HG03060 (cell line): ENCODE data around the gene AKR1A1.
"Not testable (repeated sequence)": the region's sequence is repeated elsewhere in the genome, so short reads cannot be mapped to it uniquely, and the experiment has no call there.

Source experiments
- ATAC-seq: cut with Tn5 transposase; IDR thresholded peaks from one replicate; pipeline ENCODE4 v1.9.1; 2021; ENCODE audit warnings: low read depth, moderate number of reproducible peaks; ENCODE audit not compliant: unreplicated experiment

The AKR1A1 gene

DNA sequence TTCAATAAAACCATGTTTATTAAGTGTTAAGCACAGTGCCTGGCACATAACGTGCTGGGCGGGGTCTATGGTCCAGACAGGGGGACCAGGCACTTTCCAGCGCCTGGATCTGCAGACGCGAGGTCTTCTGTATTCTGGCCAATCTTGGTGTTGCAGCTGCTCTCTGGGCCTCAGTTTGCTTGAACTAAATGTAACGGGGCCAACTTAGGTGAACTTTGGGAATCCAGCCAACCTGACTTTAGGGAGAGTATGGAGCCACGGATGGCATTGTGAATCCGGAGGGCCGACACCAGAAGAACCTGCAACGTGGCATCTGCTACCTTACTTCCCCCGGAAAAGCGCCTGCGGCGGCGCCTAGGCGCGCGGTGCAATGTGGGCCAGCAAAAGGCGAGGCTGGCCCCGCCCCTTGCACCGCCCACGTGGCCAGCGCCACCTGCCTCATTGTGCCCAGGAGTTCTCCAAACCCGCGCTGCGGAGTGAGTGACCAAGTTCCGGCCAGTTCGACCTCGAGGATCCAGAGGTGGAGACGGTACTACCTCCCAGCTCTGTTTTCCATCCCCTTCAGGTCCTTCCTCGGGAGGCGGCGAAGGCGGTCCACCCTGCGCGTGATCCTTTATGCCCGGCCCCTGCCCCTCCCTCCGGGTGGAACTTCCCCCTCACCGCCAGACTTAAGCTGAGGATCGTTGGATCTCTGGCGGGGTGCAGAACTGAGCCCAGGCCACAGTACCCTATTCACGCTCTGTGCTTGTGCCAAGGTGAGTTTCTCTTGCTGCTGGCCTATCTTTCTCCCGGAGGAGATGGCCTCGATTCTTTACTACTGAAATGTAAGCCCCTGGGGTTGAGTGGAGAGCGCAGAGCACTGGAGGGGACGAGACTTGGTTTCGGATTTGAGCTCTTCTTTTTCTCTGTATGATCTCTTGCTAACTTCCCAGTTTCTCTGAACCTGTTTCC is at the start of gene AKR1A1:
Gene AKR1A1, plus strand, starts transcription at position 426 of the 951 bp plus-strand sequence. CDS start 10,969 bp downstream, outside the sequence.
- peak; percentile 53 for ATAC-seq

DNA sequence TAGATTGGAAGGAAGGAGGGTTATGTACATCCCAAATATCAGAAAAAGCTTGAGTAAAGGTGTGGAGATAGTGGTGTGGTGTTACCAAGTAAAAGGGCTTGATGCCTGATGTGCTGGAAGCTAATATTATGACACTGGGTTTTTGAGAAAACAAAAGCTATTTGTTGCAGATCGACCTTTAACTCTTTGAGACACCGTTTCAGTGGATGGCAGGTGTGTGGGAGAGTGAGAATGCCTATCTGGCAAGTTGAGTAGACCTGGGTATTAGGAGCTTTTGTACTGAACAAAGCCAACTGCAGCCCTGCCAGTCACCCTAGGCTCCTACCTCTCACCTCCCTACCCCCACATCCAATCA is 49.1 kb upstream of the AKR1A1 start:
- no peak for ATAC-seq

DNA sequence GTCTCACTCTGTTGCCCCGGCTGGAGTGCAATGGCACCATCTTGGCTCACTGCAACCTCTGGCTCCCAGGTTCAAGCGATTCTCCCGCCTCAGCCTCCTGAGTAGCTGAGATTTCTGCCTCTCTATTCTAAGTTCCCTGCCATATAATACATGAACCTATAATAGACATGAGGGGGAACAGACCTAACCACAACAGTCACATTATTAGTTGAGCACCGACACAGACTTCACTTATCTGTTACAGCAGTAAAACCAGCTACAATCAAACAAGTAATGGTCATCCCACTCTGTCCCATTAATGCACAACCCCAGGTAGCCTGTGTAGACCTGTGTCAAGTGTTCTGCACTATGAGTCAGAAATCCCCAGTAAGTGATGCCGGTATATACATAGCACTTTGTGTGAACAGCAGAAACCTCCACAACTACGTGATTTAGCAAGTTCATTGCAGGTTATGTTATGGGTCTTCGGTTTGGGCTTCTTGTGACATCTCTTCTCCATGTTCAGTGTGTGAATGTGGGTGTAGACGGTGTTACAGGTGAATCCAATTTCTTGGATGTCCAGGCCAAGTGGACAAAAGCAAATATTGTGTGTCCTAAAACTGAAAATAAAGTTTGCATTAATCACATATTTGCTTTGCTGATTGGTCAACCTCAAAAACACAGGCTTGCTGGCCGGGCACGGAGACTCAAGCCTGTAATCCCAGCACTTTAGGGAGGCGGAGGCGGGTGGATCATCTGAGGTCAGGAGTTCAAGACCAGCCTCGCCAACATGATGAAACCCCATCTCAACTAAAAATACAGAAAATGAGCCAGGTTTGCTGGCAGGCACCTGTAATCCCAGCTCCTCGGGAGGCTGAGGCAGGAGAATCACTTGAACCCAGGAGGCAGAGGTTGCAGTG is 46.9 kb upstream of the AKR1A1 start:
- no peak for ATAC-seq

DNA sequence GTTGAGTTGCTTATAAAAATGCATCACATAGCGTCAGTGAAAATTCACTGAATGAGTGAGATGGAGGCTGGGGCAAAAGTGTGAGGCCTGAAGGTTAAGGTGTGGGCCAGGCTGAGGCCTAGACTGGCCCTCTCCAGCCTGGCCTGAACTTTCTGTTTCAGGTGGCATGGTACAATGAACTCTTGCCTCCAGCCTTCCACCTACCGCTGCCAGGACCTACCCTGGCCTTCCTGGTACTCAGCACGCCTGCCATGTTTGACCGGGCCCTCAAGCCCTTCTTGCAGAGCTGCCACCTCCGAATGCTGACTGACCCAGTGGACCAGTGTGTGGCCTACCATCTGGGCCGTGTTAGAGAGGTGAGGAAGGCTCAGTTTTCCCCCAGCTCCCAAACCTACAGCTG is 43.4 kb upstream of the AKR1A1 start:
- ATAC-seq: no peak

DNA sequence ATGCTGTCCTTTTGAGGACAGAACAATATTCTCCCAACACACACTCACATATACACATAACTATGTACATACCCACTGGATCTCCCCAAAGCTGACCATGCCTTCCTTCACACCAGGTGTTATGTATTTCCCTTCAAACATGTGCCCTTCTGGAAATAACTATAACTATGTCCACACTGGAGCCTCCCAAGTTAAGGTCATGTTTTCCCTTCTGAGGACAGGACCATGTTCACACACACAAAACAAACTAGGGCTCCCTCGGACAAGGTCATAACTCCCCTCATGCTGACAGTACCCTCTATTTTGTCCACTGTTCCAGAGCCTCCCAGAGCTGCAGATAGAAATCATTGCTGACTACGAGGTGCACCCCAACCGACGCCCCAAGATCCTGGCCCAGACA is 42.7 kb upstream of the AKR1A1 start:
- ATAC-seq: no peak

DNA sequence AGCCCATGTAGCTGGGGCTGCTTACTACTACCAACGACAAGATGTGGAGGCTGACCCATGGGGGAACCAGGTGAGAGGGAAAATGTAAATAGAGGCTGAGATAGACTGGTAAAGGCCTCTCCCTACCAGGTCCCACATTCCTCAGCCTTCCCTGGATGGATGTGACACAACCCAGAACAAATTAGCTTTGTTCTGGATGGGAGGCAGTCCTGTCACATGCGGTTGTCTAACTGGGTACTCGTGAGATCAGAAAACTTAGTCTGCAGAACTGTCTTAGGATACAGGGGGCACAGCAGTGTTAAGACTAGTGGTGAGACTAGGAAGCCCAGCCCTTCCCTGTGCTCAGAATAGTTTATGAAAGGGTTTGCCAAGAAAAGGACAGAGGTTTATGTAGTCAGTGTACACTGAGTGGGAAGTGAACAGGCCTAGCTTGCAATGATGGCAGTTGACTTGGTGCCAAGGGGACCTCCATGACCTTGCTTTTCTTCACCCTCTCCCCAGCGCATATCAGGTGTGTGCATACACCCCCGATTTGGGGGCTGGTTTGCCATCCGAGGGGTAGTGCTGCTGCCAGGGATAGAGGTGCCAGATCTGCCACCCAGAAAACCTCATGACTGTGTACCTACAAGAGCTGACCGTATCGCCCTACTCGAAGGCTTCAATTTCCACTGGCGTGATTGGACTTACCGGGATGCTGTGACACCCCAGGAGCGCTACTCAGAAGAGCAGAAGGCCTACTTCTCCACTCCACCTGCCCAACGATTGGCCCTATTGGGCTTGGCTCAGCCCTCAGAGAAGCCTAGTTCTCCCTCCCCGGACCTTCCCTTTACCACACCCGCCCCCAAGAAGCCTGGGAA is 42.1 kb upstream of the AKR1A1 start:
- no peak for ATAC-seq

DNA sequence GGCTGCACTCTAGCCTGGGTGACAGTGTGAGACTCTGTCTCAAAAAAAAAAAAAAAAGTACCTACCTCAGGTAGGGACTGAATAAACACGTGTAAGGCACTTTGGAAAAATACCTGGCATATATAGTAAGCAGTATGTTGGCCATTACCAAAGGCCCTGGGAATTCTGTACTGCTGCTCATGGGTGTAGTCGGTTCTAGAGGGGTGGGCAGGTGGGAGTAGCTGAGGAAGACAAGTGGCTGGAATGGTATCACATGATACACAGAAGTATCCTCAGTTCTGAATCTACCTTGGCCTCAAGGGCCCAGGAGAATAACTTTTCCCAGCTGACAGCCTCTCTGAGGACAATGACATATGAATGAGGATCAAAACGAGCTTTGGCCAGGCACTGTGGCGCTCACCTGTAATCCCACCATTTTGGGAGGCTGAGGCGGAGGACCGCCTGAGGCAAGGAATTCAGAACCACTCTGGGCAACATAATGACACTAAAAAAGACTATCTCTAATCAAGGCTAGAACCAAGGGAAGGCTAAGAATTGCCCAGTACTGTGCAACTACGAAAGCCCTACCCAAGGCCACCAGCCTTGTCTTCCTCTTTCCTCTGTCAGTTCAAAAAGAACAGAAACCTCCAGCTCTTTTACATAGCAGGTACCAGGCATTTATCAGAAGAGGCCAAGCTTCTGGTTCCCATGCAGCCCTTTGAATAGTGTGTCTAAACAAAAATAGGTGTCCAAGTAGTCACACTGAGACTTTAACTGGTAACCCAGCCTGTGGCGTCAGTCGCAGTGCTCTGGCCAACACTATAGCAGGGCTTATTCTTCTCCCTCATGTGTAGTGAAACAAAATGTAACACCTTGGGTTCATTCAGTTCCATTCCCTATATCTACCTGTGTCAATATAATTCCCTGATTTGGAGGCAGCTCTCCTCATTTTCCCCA is 40.3 kb upstream of the AKR1A1 start:
- ATAC-seq: no peak

DNA sequence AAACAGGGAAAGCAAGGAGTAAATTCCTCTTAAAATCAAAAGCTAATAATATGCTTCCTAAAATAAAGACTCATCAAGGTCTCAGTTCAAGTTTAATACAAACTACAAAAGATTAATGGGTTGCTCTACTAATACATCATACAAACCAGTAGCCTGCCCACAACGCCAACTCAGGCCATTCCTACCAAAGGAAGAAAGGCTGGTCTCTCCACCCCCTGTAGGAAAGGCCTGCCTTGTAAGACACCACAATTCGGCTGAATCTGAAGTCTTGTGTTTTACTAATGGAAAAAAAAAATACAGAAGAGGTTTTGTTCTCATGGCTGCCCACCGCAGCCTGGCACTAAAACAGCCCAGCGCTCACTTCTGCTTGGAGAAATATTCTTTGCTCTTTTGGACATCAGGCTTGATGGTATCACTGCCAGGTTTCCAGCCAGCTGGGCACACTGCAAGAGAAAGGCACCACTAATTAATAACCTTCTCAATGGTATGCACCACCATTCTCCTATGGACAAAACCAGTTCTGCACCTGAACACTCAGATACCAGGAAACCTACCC is 39.6 kb upstream of the AKR1A1 start:
- ATAC-seq: no peak

DNA sequence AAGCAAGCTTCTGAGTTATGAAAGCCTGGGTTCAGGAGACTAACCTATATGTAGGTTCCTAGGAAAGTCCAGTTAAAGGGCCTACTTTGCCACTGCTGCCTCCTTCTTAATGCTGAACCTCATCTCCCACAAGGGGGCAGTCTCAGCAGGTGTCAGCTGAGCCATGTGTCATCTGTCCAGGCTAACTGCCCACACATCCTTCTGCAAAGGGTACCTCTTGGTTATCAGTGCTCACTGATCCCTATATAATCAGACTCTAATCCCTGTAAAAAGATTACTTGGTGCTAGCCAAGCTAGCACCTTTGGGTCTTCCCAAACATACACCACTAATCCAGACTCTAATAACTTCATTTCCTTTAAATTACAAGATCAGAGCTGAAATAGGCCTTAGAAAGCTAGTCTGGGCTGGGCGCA is 38.0 kb upstream of the AKR1A1 start:
- ATAC-seq: no peak

DNA sequence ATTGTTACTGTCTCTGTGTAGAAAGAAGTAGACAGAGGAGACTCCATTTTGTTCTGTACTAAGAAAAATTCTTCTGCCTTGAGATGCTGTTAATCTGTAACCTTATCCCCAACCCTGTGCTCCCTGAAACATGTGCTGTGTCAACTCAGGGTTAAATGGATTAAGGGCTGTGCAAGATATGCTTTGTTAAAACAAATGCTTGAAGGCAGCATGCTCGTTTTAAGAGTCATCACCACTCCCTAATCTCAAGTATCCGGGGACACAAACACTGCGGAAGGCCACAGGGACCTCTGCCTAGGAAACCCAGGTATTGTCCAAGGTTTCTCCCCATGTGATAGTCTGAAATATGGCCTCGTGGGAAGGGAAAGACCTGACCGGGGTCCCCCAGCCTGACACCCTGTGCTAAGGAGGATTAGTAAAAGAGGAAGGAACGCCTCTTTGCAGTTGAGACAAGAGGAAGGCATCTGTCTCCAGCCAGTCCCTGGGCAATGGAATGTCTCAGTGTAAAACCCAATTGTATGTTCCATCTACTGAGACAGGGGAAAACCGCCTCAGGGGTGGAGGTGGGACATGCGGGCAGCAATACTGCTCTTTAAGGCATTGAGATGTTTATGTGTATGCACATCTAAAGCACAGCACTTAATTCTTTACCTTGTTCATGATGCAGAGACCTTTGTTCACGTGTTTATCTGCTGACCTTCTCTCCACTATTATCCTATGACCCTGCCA is 36.9 kb upstream of the AKR1A1 start:
- not testable (repeated sequence) for ATAC-seq

DNA sequence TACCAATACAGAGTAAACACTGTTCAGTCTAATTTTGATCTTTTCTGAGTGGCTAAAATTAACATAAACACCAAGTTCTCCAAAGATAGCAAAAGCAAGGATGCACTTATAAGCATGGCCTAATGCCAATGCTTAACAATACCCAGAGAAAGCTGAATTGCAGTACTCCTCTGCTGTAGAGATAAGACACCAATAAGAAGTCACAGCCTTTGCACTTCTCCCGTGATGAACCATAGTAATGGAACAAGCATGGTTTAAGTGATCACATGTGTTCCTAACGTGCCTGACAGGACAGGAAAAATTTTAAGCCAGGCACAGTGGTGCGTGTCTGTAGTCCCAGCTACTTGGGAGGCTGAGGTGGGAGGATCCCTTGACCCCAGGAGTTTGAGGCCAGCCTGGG is 34.6 kb upstream of the AKR1A1 start:
- no peak for ATAC-seq

DNA sequence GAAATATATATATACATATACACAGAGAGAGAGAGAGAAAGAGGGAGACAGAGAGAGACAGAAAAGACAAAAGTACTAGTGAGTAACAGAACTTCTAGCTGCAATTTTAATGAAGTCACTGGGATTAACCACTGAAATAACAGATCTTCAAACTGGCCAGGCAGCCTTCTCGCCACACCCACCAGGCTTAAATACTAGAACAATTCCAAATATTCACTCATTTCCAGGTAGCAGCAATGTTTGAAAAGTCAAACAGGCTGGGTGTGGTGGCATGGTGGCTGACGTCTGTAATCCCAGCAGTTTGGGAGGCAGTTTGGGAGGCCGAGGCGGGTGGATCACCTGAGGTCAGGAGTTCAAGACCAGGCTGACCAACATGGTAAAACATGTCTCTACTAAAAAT is 34.2 kb upstream of the AKR1A1 start:
- no peak for ATAC-seq

DNA sequence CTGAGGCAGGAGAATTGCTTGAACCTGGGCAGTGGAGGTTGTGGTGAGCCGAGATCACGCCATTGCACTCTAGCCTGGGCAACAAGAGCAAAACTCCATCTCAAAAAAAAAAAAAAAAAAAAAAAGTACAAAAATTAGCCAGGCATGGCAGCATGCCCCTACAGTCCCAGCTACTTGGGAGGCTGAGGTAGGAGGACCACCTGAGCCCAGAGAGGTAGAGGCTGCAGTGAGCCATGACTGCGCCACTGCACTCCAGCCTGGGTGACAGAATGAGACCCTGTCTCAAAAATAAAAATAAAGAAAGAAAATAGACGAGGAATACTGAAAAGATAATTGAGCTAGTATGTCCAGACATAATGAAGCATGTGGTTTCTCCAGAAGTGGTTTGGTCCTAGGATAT is 32.3 kb upstream of the AKR1A1 start:
- ATAC-seq: not testable (repeated sequence)

DNA sequence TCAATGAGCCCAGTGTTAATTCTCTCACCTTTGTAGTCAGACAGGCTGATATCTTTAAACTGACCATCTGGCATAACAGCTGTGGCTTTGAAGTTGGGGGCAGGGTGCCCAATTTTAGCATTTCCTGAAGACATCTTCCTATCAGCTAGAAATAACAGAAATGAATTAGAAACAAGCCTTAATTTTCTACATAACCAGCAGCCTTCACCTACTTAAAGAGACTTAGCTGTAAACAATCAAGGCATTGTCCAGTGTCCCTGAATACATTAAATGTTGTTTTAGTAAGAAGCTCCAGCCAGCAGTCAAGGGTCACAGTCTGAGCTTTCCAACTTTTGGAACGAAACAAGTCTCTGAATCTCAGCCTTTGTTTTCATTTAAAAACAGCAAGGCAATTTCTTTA is 31.7 kb upstream of the AKR1A1 start:
- ATAC-seq: no peak

DNA sequence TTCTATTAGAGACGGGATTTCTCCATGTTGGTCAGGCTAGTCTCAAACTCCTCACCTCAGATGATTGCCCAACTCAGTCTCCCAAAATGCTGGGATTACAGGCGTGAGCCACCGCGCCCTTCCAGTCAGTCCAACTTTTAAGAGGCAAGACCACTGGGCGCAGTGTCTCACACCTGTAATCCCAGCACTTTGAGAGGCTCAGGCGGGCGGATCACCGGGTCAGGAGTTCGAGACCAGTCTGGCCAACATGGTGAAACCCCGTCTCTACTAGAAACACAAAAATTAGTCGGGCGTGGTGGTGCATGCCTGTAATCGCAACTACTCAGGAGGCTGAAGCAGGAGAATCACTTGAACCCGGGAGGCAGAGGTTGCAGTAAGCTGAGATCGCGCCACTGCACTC is 30.9 kb upstream of the AKR1A1 start:
- not testable (repeated sequence) for ATAC-seq

DNA sequence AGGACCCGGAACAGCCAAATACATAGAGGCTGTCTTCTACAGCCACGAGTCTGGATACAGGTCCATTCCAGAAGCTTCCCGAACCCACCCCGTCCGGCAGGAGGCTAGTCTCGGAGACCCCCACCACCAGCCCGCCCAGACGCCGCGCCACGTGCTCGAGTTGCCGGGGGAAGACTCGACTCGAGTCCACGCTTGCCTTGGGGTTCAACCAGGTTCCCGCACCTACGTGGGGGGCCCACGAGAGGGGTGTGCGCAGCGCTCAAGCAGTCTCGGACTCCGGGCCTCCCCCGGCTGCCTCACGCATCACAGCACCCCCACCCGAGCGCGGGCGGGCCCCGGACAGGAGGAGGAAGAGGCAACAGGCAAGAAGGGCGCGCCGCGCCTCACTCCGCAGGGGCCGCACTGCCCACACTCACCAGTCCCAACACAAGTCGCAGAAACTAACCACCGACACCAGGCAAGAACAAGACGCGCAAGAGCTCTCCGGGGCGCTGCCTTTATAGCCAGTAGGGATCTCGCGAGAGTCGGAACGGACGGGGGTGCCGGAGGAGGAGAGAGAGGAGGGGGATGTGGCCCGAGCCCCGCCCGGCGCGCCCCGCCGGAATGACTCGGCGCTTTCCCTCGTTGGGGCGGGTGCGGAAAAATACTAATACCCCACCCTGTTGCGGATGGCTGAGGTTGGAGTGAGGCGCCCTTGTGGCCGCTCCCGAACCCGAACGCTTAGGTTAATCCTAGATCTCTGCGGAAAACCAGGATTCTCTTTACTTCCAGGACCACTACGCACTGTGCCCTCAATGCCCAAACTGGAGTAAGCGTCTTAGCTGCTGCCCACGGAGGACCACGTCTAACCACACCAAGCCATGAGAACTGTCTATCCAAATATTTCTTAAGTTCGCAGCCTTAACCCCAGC is 29.0 kb upstream of the AKR1A1 start, which contains the start of gene PRDX1:
Gene PRDX1, minus strand, starts transcription at position 472 of the 911 bp plus-strand sequence. CDS start 2,841 bp downstream, outside the sequence.
- ATAC-seq: peak; percentile 75
